ENCODE measurements around the gene TMPRSS3. TPM values are rescaled to one million over a fixed set of nuclear protein-coding genes. Genes with fewer than 3 reads are reported as not detected.

The TMPRSS3 gene
- total and polyA plus RNA-seq, 2 of the 13 experiments (the other 11 are each of a cell fraction or from before 2014, with no cell fraction given), result 2.8 to 16.9 TPM

DNA sequence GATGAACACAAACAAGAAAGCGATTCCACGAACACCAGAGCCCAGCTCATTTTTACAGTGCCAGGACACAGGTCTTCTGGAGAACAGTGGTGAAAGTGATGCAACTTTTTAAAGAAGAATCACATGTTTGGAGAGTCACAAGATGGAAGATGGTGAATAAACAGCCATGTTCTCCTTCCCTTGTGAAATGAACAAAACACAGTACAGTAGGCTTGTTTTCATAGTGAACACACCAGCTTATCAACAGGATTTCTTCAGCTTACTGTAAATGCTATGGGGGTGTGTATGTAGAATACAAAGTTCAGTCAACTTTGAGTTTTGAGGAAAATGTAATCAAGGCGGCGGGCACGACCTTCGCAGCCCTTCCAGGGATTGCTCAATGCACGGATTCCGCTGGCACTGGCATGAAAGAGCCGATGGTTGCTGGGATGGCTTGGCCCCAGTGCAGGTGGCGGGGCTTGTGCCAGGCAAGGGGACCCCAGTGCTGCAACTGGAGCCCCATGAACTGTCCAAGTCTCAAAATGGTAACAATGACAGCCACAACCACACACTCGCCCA, 9.7 kb downstream of the TMPRSS3 start (continued):
- 0 out of 2 replicates have a peak, but pooled peaks have one; percentile 62 for TF ChIP-seq ERF (CRISPR knock-in tag; IDR thresholded peaks at IDR 0.05)
- no peak for TF ChIP-seq TRAFD1 (CRISPR knock-in tag; IDR thresholded peaks at IDR 0.05; ENCODE audit: borderline replicate concordance)
- peak; percentile 94 for TF ChIP-seq IKZF5 (CRISPR knock-in tag; IDR thresholded peaks at IDR 0.05)
- TF ChIP-seq RARA (CRISPR knock-in tag; IDR thresholded peaks at IDR 0.05), result peak; percentile 97
- TF ChIP-seq SMAD3 (CRISPR knock-in tag; IDR thresholded peaks at IDR 0.05), result peak; percentile 81
- no peak for TF ChIP-seq SETDB1 (CRISPR knock-in tag; IDR thresholded peaks at IDR 0.05; ENCODE audit: borderline replicate concordance)
- no peak for TF ChIP-seq RFX1 (IDR thresholded peaks at IDR 0.05)
- no peak for TF ChIP-seq ZNF441 (CRISPR knock-in tag; IDR thresholded peaks at IDR 0.05; ENCODE audit: borderline replicate concordance)
- TF ChIP-seq TRIM24 (CRISPR knock-in tag; IDR thresholded peaks at IDR 0.05), result 0 out of 2 replicates have a peak, but pooled peaks have one; percentile 72
- no peak for TF ChIP-seq ZNF335 (CRISPR knock-in tag; IDR thresholded peaks at IDR 0.05)
- TF ChIP-seq, protein P1, sequence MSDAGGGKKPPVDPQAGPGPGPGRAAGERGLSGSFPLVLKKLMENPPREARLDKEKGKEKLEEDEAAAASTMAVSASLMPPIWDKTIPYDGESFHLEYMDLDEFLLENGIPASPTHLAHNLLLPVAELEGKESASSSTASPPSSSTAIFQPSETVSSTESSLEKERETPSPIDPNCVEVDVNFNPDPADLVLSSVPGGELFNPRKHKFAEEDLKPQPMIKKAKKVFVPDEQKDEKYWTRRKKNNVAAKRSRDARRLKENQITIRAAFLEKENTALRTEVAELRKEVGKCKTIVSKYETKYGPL (CRISPR knock-in tag; IDR thresholded peaks at IDR 0.05), result no peak
- TF ChIP-seq MTERF4 (CRISPR knock-in tag; IDR thresholded peaks at IDR 0.05), result no peak
- no peak for TF ChIP-seq FOXO4 (CRISPR knock-in tag; conservative IDR thresholded peaks at IDR 0.05)
- TF ChIP-seq ZFP41 (CRISPR knock-in tag; IDR thresholded peaks at IDR 0.05; ENCODE audit: borderline replicate concordance), result no peak
- 0 out of 2 replicates have a peak, but pooled peaks have one; percentile 71 for TF ChIP-seq ZBTB4 (CRISPR knock-in tag; IDR thresholded peaks at IDR 0.05; ENCODE audit: borderline replicate concordance)

All from HepG2 (cell line).